ENCODE measurements around the gene OR8S1.

Gene OR8S1

DNA sequence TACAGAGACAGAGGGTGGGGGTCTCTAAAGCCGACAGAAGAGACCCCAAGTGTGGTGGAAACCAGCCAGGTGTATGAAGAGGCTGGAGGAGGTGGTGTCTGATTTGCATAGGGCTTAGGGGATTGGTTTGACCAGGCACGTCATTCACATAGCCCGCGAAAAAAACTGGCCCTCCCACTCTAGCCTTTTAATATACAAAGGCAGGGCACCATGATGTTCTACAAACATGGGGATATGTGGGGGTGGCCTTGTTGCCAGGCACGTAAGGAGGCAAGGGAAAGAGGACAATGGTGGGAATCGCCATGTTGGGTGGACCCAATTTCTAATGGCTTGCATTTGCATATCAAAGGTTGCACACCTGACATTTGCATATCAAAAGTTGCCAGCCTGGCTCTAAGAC is 31.2 kb downstream of the OR8S1 start:
- no peak for DNase-seq (ENCODE audit: low read depth in 2 of 2)

DNA sequence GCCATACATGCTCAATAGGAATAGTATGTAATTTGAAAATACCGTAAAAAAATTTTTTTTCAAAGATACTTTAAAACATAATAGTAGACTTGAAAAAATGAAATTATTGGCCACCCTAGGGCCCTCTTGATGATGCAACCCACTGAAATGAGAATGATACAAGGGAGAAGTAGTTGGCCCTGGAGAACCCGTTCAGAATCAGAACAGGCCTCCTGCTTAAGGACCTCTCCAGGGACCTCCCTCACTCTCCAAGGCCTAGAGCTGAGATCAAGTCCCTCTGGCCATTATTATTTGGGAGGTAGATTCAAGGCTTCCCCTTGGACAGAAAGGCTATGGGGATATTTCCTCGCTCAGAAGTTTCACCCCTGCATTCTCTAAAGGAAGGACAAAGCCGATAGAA is 32.5 kb downstream of the OR8S1 start:
- DNase-seq (ENCODE audit: low read depth in 2 of 2): no peak

GRCh38 chr12:48567731-48568130 is 42.3 kb downstream of the OR8S1 start:
- no peak for DNase-seq (ENCODE audit: low read depth in 2 of 2)

DNA sequence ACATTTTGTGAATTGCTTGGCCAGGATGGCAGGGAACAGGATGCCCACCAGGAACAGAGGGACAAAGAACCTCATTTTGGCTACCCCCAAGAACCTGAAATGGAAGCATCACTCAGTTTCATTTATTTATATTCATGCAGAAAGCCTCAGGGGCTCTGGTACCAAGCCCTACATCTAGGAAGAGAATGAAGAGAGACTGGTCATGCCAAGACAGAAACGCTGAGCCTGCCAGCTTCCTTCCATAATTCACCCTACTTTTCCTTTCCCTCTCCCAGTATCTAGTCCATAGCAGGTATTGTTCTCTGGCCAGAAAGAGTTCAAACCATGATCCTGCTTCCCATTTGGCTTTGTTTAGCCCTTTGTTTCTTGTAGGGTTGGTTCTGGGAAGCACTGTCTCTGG is 44.5 kb downstream of the OR8S1 start, which contains the start of gene LALBA:
TSS of gene LALBA (minus strand) at position 101 of the 400 bp plus-strand sequence. CDS start at position 75, 26 bp downstream.
- no peak for DNase-seq (ENCODE audit: low read depth in 2 of 2)

- no peak for DNase-seq (ENCODE audit: low read depth in 2 of 2)
Measured at GRCh38 chr12:48572326-48572725, 46.9 kb downstream of the OR8S1 start.
